GM19239 (cell line): Measurements from ENCODE around the gene LCP2.

Experiments used
- DNase-seq: peaks from one replicate; pipeline ENCODE4 v3.0.0; 2011; ENCODE audit warnings: low spot score; ENCODE audit not compliant: insufficient read length
- FAIRE-seq: peaks from 2 replicates; lab custom pipeline; 2011; peaks lifted over from hg19 to GRCh38; lab: Jason Lieb, UNC

The LCP2 gene

GRCh38 chr5:170300361-170301013 lies 2.9 kb upstream of the LCP2 start:
- no peak for FAIRE-seq
- no peak for DNase-seq

GRCh38 chr5:170296935-170297588 lies 515 bp downstream of the LCP2 start:
- DNase-seq = no peak

GRCh38 chr5:170296036-170296934 lies 1.3 kb downstream of the LCP2 start:
- FAIRE-seq (no peak), DNase-seq (no peak)

More at GRCh38 chr5:170296935-170297588, 515 bp downstream of the LCP2 start:
- FAIRE-seq = peak; percentile 83

- no peak for DNase-seq
- no peak for FAIRE-seq
Measured at GRCh38 chr5:170294556-170294955, 3.0 kb downstream of the LCP2 start.

- DNase-seq (no peak), FAIRE-seq (no peak)
Measured at GRCh38 chr5:170294057-170294456, 3.5 kb downstream of the LCP2 start.

- peak; percentile 97 for FAIRE-seq
- DNase-seq = no peak
Measured at GRCh38 chr5:170293273-170293672, 4.3 kb downstream of the LCP2 start.

- FAIRE-seq (no peak), DNase-seq (no peak)
Measured at GRCh38 chr5:170292179-170293104, 5.1 kb downstream of the LCP2 start.

GRCh38 chr5:170290498-170290897 lies 7.1 kb downstream of the LCP2 start:
- no peak for FAIRE-seq
- DNase-seq = no peak

- FAIRE-seq (no peak), DNase-seq (no peak)
Measured at GRCh38 chr5:170289764-170290163, 7.8 kb downstream of the LCP2 start.

GRCh38 chr5:170289121-170289520 lies 8.5 kb downstream of the LCP2 start:
- no peak for FAIRE-seq
- no peak for DNase-seq

GRCh38 chr5:170288551-170288950 lies 9.0 kb downstream of the LCP2 start:
- no peak for DNase-seq
- FAIRE-seq = no peak

GRCh38 chr5:170288151-170288550 lies 9.4 kb downstream of the LCP2 start:
- FAIRE-seq (no peak), DNase-seq (no peak)

GRCh38 chr5:170287532-170287931 lies 10.0 kb downstream of the LCP2 start:
- FAIRE-seq (no peak), DNase-seq (no peak)

- FAIRE-seq (no peak), DNase-seq (no peak)
Measured at GRCh38 chr5:170286386-170286925, 11.1 kb downstream of the LCP2 start.

GRCh38 chr5:170285181-170285580 lies 12.4 kb downstream of the LCP2 start:
- FAIRE-seq (no peak), DNase-seq (no peak)

GRCh38 chr5:170284231-170284630 lies 13.3 kb downstream of the LCP2 start:
- FAIRE-seq (no peak), DNase-seq (no peak)

GRCh38 chr5:170283296-170283695 lies 14.3 kb downstream of the LCP2 start:
- DNase-seq = no peak
- FAIRE-seq = no peak

GRCh38 chr5:170280011-170280493 lies 17.5 kb downstream of the LCP2 start:
- FAIRE-seq (no peak), DNase-seq (no peak)

GRCh38 chr5:170279459-170279817 lies 18.1 kb downstream of the LCP2 start:
- DNase-seq (no peak), FAIRE-seq (no peak)
